ENCODE results near the gene KCTD19.

KCTD19 gene

DNA sequence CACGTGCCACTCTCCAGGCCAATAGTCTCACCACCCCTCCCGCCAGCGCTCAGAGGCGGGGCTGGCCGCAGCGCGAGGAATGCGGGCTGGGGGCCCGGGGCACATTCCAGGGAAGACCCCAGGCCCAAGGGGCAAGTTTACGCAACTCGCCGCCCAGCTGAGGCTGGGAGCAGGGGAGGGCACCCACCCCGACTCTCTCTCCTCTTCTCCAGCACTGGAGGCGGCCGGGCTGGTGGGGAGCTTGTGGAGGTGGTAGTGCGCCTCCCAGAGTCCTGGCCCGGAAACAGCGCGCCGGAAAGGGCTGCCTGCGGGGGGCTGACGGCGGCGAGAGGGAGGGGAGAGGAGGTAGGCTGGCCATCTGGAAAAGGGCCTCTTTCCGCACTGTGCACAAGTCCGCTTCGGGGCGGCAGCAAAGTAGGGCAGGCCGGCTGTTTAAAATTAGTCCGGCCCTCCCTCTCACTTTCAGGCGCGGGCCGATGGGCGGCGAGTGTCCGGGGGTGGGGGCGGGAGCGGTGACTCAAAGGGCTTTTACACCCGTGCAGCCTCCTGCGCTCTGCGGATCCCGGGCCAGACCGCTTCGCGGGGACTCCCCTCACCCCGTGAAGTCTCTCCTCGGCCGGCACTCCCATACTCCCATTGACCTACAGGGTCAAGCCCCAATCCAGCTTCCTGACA is 80.3 kb downstream of the KCTD19 start:
- TF ChIP-seq, protein P1, sequence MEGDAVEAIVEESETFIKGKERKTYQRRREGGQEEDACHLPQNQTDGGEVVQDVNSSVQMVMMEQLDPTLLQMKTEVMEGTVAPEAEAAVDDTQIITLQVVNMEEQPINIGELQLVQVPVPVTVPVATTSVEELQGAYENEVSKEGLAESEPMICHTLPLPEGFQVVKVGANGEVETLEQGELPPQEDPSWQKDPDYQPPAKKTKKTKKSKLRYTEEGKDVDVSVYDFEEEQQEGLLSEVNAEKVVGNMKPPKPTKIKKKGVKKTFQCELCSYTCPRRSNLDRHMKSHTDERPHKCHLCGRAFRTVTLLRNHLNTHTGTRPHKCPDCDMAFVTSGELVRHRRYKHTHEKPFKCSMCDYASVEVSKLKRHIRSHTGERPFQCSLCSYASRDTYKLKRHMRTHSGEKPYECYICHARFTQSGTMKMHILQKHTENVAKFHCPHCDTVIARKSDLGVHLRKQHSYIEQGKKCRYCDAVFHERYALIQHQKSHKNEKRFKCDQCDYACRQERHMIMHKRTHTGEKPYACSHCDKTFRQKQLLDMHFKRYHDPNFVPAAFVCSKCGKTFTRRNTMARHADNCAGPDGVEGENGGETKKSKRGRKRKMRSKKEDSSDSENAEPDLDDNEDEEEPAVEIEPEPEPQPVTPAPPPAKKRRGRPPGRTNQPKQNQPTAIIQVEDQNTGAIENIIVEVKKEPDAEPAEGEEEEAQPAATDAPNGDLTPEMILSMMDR (conservative IDR thresholded peaks at IDR 0.05): no peak; the same call in none of the 2 replicates
- no peak for TF ChIP-seq ZFX (IDR thresholded peaks at IDR 0.05)
- H3K27ac ChIP-seq: peak overlapping the region; percentile 93

DNA sequence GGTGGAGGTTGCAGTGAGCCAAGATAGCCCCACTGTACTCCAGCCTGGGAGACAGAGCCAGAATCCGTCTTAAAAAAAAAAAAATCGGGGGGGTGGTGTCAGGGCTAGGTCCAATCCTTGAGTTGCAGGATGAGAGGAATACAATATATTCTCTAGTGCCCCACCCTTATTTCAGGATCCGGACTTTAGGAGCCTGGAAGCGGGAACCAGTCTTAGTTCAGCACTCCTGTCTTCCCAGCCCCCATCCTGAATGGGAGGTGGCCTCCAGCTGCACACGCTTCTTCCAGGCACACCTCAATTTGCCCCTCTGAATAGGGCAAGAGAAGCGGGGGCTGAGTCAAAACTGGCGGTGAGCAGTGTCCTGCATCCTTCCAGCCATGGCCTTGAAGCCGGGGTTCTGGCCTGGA is 80.9 kb downstream of the KCTD19 start:
- H3K27ac ChIP-seq: peak overlapping the region; percentile 93
- TF ChIP-seq, protein P1 (conservative IDR thresholded peaks at IDR 0.05): no peak
- no peak for TF ChIP-seq ZFX (IDR thresholded peaks at IDR 0.05)

DNA sequence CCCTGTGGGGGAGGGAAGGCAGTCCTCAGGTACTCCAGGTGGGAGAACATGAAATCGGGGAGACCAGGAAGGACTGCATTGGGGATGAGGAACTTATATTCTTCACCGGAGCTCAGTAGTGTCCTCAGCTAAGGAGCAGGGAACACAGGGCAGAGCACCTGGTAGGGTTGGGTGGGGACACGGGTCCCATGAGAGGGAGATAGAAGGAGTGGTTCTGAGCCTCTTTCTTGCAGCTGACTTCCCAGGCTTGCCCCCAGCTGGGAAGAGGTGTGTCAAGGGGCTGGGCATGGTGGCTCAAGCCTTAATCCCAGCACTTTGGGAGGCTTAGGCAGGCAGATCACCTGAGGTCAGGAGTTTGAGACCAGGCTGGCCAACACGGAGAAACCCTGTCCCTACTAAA is 81.4 kb downstream of the KCTD19 start:
- H3K27ac ChIP-seq: peak overlapping the region; percentile 93
- TF ChIP-seq, protein P1 (conservative IDR thresholded peaks at IDR 0.05): no peak
- TF ChIP-seq ZFX (IDR thresholded peaks at IDR 0.05): no peak

DNA sequence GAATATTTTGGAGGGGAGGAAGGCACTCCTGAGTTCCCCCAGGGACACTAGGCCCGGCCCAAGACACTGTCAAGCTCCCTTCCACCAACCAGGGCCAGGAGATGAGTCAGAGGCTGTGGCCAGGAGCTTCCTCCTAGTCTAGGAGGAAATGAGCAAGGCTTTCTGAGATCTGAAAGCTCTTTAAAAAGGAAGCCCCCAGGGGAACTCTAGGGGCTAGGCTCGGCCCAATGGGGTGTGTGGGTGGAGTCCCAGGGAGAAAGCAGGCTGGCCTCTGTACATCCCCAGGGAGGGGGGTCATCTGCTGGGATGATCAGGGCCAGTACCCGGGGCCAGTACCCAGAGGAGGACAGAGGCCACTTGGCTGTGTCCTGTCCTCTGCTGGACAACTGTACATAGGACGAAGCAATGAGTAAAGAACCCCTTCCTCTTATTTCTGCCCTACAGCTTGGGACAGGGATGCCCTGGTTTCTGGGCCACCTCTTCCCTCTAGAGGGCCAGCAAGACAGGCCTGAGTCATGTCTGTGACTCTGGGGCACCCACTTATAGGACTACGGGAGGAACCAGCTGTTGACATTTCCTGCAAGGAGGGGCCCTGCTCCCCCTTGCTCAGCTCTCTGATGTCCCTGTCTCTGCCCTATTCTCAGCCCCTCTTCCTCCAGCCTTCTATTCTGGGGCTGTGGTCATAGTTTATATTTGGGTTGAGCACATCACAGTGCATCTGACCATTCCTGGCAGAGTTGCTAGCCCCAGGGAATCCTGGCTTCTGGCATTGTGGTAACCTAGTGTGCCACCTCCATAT is 82.0 kb downstream of the KCTD19 start:
- peak overlapping the region; percentile 93 for H3K27ac ChIP-seq
- TF ChIP-seq, protein P1 (conservative IDR thresholded peaks at IDR 0.05): no peak
- TF ChIP-seq ZFX (IDR thresholded peaks at IDR 0.05): no peak

DNA sequence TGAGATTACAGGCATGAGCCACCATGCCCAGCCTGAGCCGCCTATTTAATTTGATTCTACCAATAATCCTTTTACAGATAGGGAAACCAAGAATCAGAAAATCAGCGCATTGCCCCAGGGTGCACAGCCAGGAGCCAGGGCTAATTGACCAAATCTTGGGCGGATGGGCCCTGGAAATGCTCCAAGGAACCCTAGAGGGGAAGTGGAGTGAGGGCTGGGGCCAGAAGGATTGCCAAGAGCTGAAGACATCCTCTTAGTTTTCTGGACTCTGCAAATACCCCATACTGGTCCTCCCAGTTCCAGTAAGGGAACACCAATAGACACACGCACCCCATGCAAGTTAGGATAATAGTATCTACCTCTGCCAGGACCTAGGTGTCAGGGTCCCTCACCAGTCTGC is 83.1 kb downstream of the KCTD19 start:
- H3K27ac ChIP-seq: peak overlapping the region; percentile 93
- TF ChIP-seq, protein P1 (conservative IDR thresholded peaks at IDR 0.05): no peak
- TF ChIP-seq ZFX (IDR thresholded peaks at IDR 0.05): no peak

DNA sequence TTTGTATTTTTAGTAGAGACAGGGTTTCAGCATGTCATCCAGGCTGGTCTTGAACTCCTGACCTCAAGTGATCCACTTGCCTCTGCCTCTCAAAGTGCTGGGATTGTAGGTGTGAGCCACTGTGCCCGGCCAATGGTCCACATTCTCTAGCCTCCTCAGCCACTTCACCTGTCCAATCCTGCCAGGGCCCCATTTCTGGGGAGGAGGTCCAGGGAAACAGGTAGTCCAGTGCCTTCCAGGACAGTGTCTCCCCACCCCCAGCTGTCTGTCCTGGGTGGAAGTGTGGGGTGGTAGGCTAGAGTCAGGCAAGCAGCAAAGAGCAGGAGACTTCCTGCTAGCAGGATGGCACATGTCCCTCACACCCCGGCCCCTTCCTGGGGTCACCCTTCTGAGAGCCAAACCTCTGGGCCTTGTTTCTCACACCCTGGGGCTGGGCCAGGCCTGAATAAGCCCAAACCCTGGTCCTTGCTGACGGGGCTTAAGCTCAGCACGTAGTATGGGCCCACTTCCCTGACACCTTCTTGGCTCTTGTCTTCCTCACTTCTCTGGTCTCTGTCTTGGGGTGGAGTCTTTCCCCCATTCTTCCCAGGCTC is 84.3 kb downstream of the KCTD19 start:
- peak overlapping the region; percentile 94 for H3K27ac ChIP-seq
- TF ChIP-seq, protein P1 (conservative IDR thresholded peaks at IDR 0.05): no peak
- no peak for TF ChIP-seq ZFX (IDR thresholded peaks at IDR 0.05)
